Measurements from ENCODE around the gene FOXD2.
A peak's percentile ranks its signal among the peaks of the same experiment; 100 is the strongest.

The FOXD2 gene

GRCh38 chr1:47407481-47407880 is 30.4 kb upstream of the FOXD2 start:
- DNase-seq (ENCODE audit: low read depth) = peak; percentile 23
- no peak for TF ChIP-seq CTCF (conservative IDR thresholded peaks at IDR 0.05; ENCODE audit: low read length)
- H3K4me3 ChIP-seq (ENCODE audit: low read length) = no peak overlapping the region

DNA sequence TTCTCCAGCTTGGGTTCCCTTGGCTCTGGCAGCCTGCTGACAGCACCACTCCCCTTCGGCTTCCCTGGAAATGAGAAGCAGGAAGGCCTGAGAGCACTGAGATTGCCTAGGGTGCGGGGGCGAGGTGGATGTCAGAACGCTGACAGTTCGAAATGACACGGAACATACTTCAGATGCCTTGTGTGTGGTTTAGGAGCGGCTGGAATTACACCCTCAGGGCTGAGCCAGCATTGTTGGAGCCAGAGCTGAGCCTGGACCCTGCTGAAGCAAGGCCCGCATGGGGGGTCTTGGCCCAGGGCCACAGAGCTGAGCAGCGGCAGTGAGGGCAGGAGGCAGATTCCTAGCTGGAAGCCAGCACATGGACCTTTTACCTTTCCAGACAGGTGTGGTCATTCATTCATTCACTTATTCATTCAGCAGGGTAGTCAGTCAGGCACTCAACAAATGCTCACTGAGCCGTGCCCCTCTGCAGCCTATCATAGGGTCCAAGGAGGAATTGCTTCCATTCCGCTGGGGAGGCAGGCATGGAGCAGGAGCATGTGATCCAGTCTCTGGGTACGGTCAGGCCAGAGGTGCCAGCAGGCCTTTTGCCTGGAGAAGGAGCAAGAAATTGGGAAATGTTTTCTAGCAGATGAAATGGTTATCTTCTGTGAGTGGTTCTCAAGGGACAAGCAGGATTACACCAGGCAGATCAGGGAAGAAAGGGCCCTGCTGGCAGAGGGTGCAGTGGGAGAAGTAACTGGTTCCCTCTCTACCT is 28.4 kb upstream of the FOXD2 start:
- peak; percentile 82 for DNase-seq (ENCODE audit: low read depth)
- TF ChIP-seq CTCF (conservative IDR thresholded peaks at IDR 0.05; ENCODE audit: low read length) = no peak
- H3K4me3 ChIP-seq (ENCODE audit: low read length) = no peak overlapping the region

DNA sequence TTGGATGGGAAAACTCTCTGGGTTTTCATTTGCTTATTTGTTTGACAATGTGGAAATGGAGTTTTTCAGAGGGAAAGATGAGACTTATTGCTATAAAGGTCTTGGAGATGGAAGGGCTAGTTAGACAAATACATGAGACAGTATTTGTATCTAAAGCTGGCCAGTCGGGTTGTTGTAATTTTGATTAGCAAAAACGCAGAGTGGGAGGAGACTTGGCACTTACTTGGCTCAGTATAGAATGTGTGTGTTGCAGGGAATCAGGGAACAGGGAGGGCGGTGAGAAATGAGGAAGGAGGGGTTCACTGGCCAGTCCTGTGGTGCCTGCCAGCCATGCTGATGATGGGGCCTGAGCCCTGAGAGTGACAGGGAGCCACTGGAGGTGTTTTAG is 27.8 kb upstream of the FOXD2 start:
- no peak for TF ChIP-seq CTCF (conservative IDR thresholded peaks at IDR 0.05; ENCODE audit: low read length)
- H3K4me3 ChIP-seq (ENCODE audit: low read length) = no peak overlapping the region
- DNase-seq (ENCODE audit: low read depth) = no peak

DNA sequence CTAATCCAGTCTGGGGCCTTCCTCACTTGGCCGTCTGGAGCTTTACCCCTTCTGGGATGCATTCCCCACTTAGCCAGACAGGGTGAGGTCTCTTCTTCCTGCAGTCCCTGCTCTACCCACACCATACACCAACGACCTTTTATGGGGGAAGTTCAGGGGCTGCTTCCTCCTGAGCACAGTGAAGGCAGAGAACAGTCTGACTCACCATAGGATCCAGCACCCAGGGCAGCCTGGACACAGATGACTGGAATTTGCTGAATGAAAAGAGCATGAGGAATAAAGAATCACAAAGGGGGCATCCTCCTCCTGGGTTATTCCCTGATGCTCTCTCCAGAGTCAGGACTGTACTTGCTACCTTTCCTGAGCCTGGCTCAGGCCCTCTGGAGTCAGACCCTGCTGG is 26.4 kb upstream of the FOXD2 start:
- H3K4me3 ChIP-seq (ENCODE audit: low read length) = no peak overlapping the region
- no peak for TF ChIP-seq CTCF (conservative IDR thresholded peaks at IDR 0.05; ENCODE audit: low read length)
- peak; percentile 21 for DNase-seq (ENCODE audit: low read depth)

- TF ChIP-seq CTCF (conservative IDR thresholded peaks at IDR 0.05; ENCODE audit: low read length) = no peak
Observed at GRCh38 chr1:47412437-47412836, 25.4 kb upstream of the FOXD2 start.

DNA sequence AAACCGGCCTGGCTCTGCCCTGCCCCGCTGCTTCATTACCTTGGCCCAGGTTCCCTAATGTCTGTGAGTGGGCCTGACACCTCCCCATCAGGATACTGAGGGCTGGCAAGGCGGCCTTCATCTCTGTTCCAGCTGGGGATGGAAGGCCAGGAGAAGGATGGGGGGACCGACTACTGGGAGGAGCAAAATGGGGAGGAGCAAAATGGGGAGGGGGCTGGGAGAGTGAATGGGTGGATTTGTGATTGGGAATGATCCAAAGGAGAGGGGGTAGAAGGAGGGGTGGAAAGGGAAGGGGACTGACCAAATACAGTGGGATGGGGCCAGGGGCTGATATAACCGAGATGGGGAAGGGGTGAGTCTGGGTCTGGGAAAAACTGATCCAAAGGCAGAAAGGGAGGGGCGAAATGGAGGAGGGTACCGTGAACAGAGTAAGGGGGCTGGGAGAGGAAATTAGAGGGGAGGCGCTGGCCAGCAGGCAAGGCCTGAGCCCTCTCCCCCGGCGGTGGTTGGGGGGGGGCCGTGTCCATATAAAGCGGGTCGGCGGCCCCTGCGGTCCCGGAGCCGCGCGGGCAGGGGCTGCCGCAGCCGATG is 22.0 kb upstream of the FOXD2 start, which contains the start of gene FOXE3:
Gene FOXE3, plus strand, starts transcription at position 558 of the 591 bp plus-strand sequence. Its CDS starts 31 bp downstream, at position 589.
- peak within 1 kb of the TSS; percentile 39 for H3K4me3 ChIP-seq (ENCODE audit: low read length)

More at GRCh38 chr1:47412437-47412836, 25.4 kb upstream of the FOXD2 start:
- DNase-seq (ENCODE audit: low read depth) = no peak
- H3K4me3 ChIP-seq (ENCODE audit: low read length) = no peak overlapping the region

More for the DNA sequence above, 22.0 kb upstream of the FOXD2 start, which contains the start of gene FOXE3:
- TF ChIP-seq CTCF (conservative IDR thresholded peaks at IDR 0.05; ENCODE audit: low read length) = no peak
- DNase-seq (ENCODE audit: low read depth) = no peak

Measured in AG10803 (cell line).